GM12878 (cell line): ENCODE results near the gene CD2AP. TPM values are rescaled to one million over a fixed set of nuclear protein-coding genes. Genes with fewer than 3 reads are reported as not detected.

ENCODE experiments used
- ATF2 ChIP-seq: IDR thresholded peaks from 2 replicates; pipeline ENCODE4 v1.6.1; 2012; ENCODE audit warnings: low read length, inconsistent platforms
- BACH1 ChIP-seq: fragments of 450-650 bp; IDR thresholded peaks from 2 replicates; pipeline ENCODE4 v1.6.1; 2017; ENCODE audit warnings: mild to moderate bottlenecking, borderline replicate concordance
- CREB1 ChIP-seq: IDR thresholded peaks from 2 replicates; pipeline ENCODE4 v1.6.1; 2012; ENCODE audit warnings: low read depth, mild to moderate bottlenecking, inconsistent platforms
- HDGF ChIP-seq: fragments of 450-650 bp; IDR thresholded peaks from 2 replicates; pipeline ENCODE4 v1.6.1; 2016; ENCODE audit warnings: antibody characterized with exemption
- IKZF2 ChIP-seq, 2 experiments: fragments of 450-650 bp; IDR thresholded peaks; 2 replicates each; pipeline ENCODE4 v1.6.1; 2017; ENCODE audit warnings: mild to moderate bottlenecking in 2 of 2, moderate library complexity in 2 of 2
- LARP7 ChIP-seq: fragments of 450-650 bp; IDR thresholded peaks from 2 replicates; pipeline ENCODE4 v1.6.1; 2017; ENCODE audit warnings: mild to moderate bottlenecking
- MTA2 ChIP-seq: fragments of 450-650 bp; IDR thresholded peaks from 2 replicates; pipeline ENCODE4 v1.6.1; 2016; ENCODE audit warnings: low read depth, mild to moderate bottlenecking, moderate library complexity
- NFYA ChIP-seq: IDR thresholded peaks from 2 replicates; pipeline ENCODE4 v1.6.1; 2011; ENCODE audit warnings: low read depth, mild to moderate bottlenecking, low read length, improper control_type of control experiment, borderline replicate concordance
- NKRF ChIP-seq: fragments of 450-650 bp; conservative IDR thresholded peaks from 2 replicates; pipeline ENCODE4 v1.6.1; 2017; ENCODE audit warnings: mild to moderate bottlenecking, moderate library complexity
- REST ChIP-seq: IDR thresholded peaks from 2 replicates; pipeline ENCODE4 v1.6.1; 2012; ENCODE audit warnings: mild to moderate bottlenecking, low read depth, low read length
- SIN3A ChIP-seq: IDR thresholded peaks from 2 replicates; pipeline ENCODE4 v1.6.1; 2012; ENCODE audit warnings: low read depth, low read length, improper control_type of control experiment
- SIX5 ChIP-seq: IDR thresholded peaks from 2 replicates; pipeline ENCODE4 v1.6.1; 2011; ENCODE audit warnings: mild to moderate bottlenecking, low read depth, low read length, moderate library complexity; ENCODE audit not compliant: severe bottlenecking
- STAT3 ChIP-seq: IDR thresholded peaks from 2 replicates; pipeline ENCODE4 v1.6.1; 2011; ENCODE audit warnings: low read depth, low read length, improper control_type of control experiment
- TARDBP ChIP-seq: IDR thresholded peaks from 2 replicates; pipeline ENCODE4 v1.6.1; 2016; ENCODE audit warnings: borderline replicate concordance
- TCF3 ChIP-seq: IDR thresholded peaks from 2 replicates; pipeline ENCODE4 v1.6.1; 2012; ENCODE audit warnings: low read depth, mild to moderate bottlenecking, low read length, borderline replicate concordance; ENCODE audit not compliant: insufficient read depth
- ZSCAN29 ChIP-seq: fragments of 450-650 bp; IDR thresholded peaks from 2 replicates; pipeline ENCODE4 v1.6.1; 2017; ENCODE audit warnings: mild to moderate bottlenecking, moderate library complexity
- polyA plus RNA-seq, 11 experiments: library from polyadenylated mRNA; depleted of rRNA in 4 of 11; unstranded in 6 of 11; stranded (reverse) in 5 of 11; fragments of >200 nt; fragmentation: Nextera tagmentation in 4 of 11; fragmentation: Illumina TruSeq in 1 of 11; extraction: Ambion mirVana in 4 of 11; extraction: Trizol in 1 of 11; gene quantifications; 1 replicate in 1 of 11; 2 replicates in 10 of 11; pipeline versions ENCODE4 v1.2.1 to v1.2.3, GENCODE V29; 2011 to 2016; ENCODE audit warnings: inconsistent platforms in 2 of 11, missing spikeins in 2 of 11, low read depth in 1 of 11
- total RNA-seq, 4 experiments: library from RNA; depleted of rRNA in 3 of 4; stranded (reverse); fragments of >200 nt in 3 of 4; fragmentation: Illumina TruSeq in 1 of 4; extraction: Trizol in 1 of 4; gene quantifications; 2 replicates each; pipeline versions ENCODE4 v1.2.1 to v1.2.3, GENCODE V29; 2013 to 2021
- TF ChIP-seq, protein P1 (sequence below), 3 experiments: IDR thresholded peaks in 2 of 3; conservative IDR thresholded peaks in 1 of 3; 2 replicates each; pipeline ENCODE4 v1.5.1; 2011; ENCODE audit warnings: low read depth in 3 of 3, low read length in 3 of 3, mild to moderate bottlenecking in 3 of 3, control low read depth in 2 of 3, moderate library complexity in 2 of 3, inconsistent platforms in 1 of 3, mixed read lengths in 1 of 3; ENCODE audit not compliant: control insufficient read depth in 2 of 3, insufficient read depth in 1 of 3; ENCODE audit errors: extremely low read depth in 1 of 3
- TF ChIP-seq, protein P2 (sequence below): IDR thresholded peaks from 2 replicates; pipeline ENCODE4 v1.6.1; 2012; ENCODE audit warnings: low read depth, low read length, improper control_type of control experiment
- TF ChIP-seq, protein P3 (sequence below): fragments of 450-650 bp; formaldehyde crosslinking; IDR thresholded peaks from 2 replicates; pipeline ENCODE4 v1.4.0; 2022; ENCODE audit warnings: mild to moderate bottlenecking, moderate library complexity

CD2AP gene
- total and polyA plus RNA-seq, 10 of the 15 experiments (the other 5 are each of a cell fraction or from before 2014, with no cell fraction given): 5.4 to 46.6 (median 20.9) TPM

DNA sequence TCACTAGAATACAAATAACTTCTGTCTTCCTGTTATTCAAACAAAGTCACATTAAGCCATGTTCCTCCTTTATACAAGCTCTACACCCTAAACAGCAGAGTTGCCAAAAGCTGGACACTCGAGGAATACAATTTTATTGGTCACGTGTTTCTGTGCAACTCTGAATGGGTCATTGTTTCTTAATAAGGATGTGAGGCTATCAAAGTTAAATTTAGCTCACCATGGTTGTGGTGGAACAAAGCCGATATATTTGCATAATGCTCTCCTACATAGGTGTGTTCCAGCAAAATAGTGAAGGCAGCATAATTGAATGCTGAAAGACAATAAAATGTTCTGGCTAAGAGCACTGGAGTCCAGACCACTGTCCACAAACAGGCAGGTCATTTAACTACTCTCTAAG lies 36.9 kb upstream of the CD2AP start (continued):
- TF ChIP-seq, protein P1, sequence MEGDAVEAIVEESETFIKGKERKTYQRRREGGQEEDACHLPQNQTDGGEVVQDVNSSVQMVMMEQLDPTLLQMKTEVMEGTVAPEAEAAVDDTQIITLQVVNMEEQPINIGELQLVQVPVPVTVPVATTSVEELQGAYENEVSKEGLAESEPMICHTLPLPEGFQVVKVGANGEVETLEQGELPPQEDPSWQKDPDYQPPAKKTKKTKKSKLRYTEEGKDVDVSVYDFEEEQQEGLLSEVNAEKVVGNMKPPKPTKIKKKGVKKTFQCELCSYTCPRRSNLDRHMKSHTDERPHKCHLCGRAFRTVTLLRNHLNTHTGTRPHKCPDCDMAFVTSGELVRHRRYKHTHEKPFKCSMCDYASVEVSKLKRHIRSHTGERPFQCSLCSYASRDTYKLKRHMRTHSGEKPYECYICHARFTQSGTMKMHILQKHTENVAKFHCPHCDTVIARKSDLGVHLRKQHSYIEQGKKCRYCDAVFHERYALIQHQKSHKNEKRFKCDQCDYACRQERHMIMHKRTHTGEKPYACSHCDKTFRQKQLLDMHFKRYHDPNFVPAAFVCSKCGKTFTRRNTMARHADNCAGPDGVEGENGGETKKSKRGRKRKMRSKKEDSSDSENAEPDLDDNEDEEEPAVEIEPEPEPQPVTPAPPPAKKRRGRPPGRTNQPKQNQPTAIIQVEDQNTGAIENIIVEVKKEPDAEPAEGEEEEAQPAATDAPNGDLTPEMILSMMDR (IDR thresholded peaks at IDR 0.05 in 2 of 3, conservative IDR thresholded peaks at IDR 0.05 in 1 of 3; ENCODE audit: control insufficient read depth in 2 of 3, extremely low read depth in 1 of 3, insufficient read depth in 1 of 3, low read depth in 3 of 3, low read length in 3 of 3): no peak
- TF ChIP-seq TARDBP (no peak), MTA2 (peak; percentile 63; the same call in 1 of the 2 replicates), HDGF (no peak), SIN3A (no peak), SIX5 (no peak), REST (no peak), LARP7 (no peak), ZSCAN29 (no peak), IKZF2 (IDR thresholded peaks at IDR 0.05) (peak; percentile 51 to 55; a peak in 1 of 4 replicates), CREB1 (no peak), NFYA (no peak), STAT3 (no peak), BACH1 (no peak), TCF3 (no peak), ATF2 (peak; percentile 63; the same call in 1 of the 2 replicates), NKRF (no peak)
- TF ChIP-seq, protein P2, sequence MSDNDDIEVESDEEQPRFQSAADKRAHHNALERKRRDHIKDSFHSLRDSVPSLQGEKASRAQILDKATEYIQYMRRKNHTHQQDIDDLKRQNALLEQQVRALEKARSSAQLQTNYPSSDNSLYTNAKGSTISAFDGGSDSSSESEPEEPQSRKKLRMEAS: no peak
- TF ChIP-seq, protein P3, sequence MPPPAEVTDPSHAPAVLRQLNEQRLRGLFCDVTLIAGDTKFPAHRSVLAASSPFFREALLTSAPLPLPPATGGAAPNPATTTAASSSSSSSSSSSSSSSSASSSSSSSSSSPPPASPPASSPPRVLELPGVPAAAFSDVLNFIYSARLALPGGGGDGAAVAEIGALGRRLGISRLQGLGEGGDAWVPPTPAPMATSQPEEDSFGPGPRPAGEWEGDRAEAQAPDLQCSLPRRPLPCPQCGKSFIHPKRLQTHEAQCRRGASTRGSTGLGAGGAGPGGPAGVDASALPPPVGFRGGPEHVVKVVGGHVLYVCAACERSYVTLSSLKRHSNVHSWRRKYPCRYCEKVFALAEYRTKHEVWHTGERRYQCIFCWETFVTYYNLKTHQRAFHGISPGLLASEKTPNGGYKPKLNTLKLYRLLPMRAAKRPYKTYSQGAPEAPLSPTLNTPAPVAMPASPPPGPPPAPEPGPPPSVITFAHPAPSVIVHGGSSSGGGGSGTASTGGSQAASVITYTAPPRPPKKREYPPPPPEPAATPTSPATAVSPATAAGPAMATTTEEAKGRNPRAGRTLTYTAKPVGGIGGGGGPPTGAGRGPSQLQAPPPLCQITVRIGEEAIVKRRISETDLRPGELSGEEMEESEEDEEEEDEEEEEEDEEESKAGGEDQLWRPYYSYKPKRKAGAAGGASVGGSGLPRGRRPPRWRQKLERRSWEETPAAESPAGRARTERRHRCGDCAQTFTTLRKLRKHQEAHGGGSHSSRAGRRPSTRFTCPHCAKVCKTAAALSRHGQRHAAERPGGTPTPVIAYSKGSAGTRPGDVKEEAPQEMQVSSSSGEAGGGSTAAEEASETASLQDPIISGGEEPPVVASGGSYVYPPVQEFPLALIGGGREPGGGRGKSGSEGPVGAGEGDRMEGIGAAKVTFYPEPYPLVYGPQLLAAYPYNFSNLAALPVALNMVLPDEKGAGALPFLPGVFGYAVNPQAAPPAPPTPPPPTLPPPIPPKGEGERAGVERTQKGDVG: no peak
